Lung (tissue), 12 donors: ENCODE data around the gene FGF14. TPM values are rescaled to one million over a fixed set of nuclear protein-coding genes. Genes with fewer than 3 reads are reported as not detected.

Experiments
- ATAC-seq: fragments of 200-7000 bp; cut with Tn5 transposase; one replicate; pipeline ENCODE4 v1.9.1; 2020; ENCODE audit warnings: moderate number of reproducible peaks; ENCODE audit not compliant: insufficient read depth, low FRiP score
- DNase-seq, 3 donors: peaks; one replicate each; pipeline ENCODE4 v3.0.0-alpha.2; 2013 to 2017
- H3K27ac ChIP-seq, 2 donors: one replicate each; pipeline ENCODE4 v1.5.1; 2013; ENCODE audit warnings: mild to moderate bottlenecking in 2 of 2, moderate library complexity in 2 of 2, control low read depth in 1 of 2, inconsistent platforms in 1 of 2, low read depth in 1 of 2, low read length in 1 of 2
- H3K27me3 ChIP-seq, 3 donors: one replicate each; pipeline ENCODE4 v1.5.1; 2013; ENCODE audit warnings: low read length in 2 of 3; ENCODE audit not compliant: control insufficient read depth in 3 of 3, insufficient read depth in 3 of 3
- H3K36me3 ChIP-seq, 4 donors: one replicate each; pipeline ENCODE4 v1.5.1; 2013; ENCODE audit warnings: low read length in 4 of 4, mild to moderate bottlenecking in 1 of 4, moderate library complexity in 1 of 4; ENCODE audit not compliant: control insufficient read depth in 4 of 4, insufficient read depth in 4 of 4
- H3K4me1 ChIP-seq, 5 donors: one replicate each; pipeline ENCODE4 v1.5.1; 2013; ENCODE audit warnings: low read length in 5 of 5, mild to moderate bottlenecking in 2 of 5, moderate library complexity in 1 of 5; ENCODE audit not compliant: control insufficient read depth in 5 of 5, insufficient read depth in 5 of 5
- H3K4me3 ChIP-seq: one replicate; pipeline ENCODE4 v1.5.1; 2013; ENCODE audit warnings: mild to moderate bottlenecking, control low read depth, moderate library complexity
- H3K9ac ChIP-seq, 2 donors: one replicate each; pipeline ENCODE4 v1.5.1; 2013; ENCODE audit warnings: low read length in 2 of 2, control low read depth in 1 of 2; ENCODE audit not compliant: insufficient read depth in 1 of 2
- H3K9me3 ChIP-seq, 4 donors: one replicate each; pipeline ENCODE4 v1.5.1; 2013; ENCODE audit warnings: low read length in 3 of 4, mild to moderate bottlenecking in 1 of 4, moderate library complexity in 1 of 4; ENCODE audit not compliant: control insufficient read depth in 4 of 4, insufficient read depth in 3 of 4
- CTCF ChIP-seq: IDR thresholded peaks from 2 replicates; pipeline ENCODE4 v1.5.1; 2012; ENCODE audit warnings: mild to moderate bottlenecking; ENCODE audit errors: control extremely low read depth, extremely low read depth
- WGBS, 2 donors: extraction: QIAGEN DNeasy Blood & Tissue Kit; methylation state at CpG; one replicate each; pipeline ENCODE4 v1.1.7; 2013; 5-methylcytosine and 5-hydroxymethylcytosine counted together
- polyA plus RNA-seq, 2 donors: library from polyadenylated mRNA; stranded (reverse); fragments of 200-250 nt; gene quantifications; one replicate each; pipeline ENCODE4 v1.2.1, GENCODE V29; 2013
- total RNA-seq, 2 donors: library from RNA; depleted of rRNA in 1 of 2; stranded (reverse); fragments of >200 nt in 1 of 2; gene quantifications; one replicate each; pipeline ENCODE4 v1.2.1, GENCODE V29; 2014 to 2021
- donor health status: control.
- donor health status: control.
- donor health status: Bipolar disorder and iron deficiency.
- donor health status: healthy.
- donor health status: DM: yes; HTN: yes; CAD: no.

FGF14 gene
- total and polyA plus RNA-seq, 4 donors: 0.59 to 12.9 (median 2.3) TPM

GRCh38 chr13:102040812-102041211 lies 361.0 kb downstream of the FGF14 start:
- 55 to 73% methylated on average over 2 of the region's 2 CpGs for WGBS, 2 donors
- H3K36me3 ChIP-seq: no peaks in the 10 kb centered on the region
- no peak overlapping the region for H3K27ac ChIP-seq
- no peak overlapping the region for H3K4me3 ChIP-seq
- H3K9ac ChIP-seq: no peak overlapping the region
- no peak for TF ChIP-seq CTCF
- H3K4me1 ChIP-seq: no peaks in the 10 kb centered on the region
- no peak for ATAC-seq
- no peaks in the 10 kb centered on the region for H3K9me3 ChIP-seq
- no peaks in the 10 kb centered on the region for H3K27me3 ChIP-seq
- no peak for DNase-seq

DNA sequence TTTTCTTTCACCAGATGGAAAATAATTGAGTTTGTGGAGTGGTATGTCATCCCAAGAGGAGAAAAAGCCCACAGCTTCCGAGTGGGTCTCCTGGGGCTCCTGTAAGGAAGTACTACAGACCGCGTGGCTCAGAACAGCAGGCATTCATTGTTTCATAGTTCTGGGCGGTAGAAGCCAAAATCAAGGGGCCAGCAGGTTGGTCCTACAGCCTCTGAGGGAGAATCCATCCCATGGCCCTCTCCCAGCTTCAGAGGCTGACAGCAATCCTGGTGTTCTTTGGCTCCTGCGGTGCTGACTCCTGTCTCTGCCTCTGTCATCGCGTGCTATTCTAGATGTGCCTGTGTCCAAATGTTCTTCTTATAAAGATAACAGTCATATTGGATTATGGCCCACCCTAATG lies 362.6 kb downstream of the FGF14 start:
- Histone ChIP-seq H3K27me3 (no peaks in the 10 kb centered on the region), H3K4me3 (no peak overlapping the region), H3K9ac (no peak overlapping the region), H3K4me1 (no peaks in the 10 kb centered on the region), H3K9me3 (no peaks in the 10 kb centered on the region), H3K36me3 (no peaks in the 10 kb centered on the region), H3K27ac (no peak overlapping the region)
- WGBS, 2 donors: 76 to 81% methylated on average over 7 of the region's 7 CpGs
- ATAC-seq (no peak), DNase-seq (no peak)
- TF ChIP-seq CTCF: no peak

- no peak overlapping the region for H3K27ac ChIP-seq
- DNase-seq (no peak), ATAC-seq (no peak)
- H3K4me3 ChIP-seq: no peak overlapping the region
- H3K36me3 ChIP-seq: no peaks in the 10 kb centered on the region
- WGBS, 2 donors: 85 to 94% methylated on average over 1 of the region's 1 CpG
- H3K27me3 ChIP-seq: no peaks in the 10 kb centered on the region
- TF ChIP-seq CTCF: no peak
- no peaks in the 10 kb centered on the region for H3K9me3 ChIP-seq
- no peak overlapping the region for H3K9ac ChIP-seq
- H3K4me1 ChIP-seq: no peaks in the 10 kb centered on the region
Observed at GRCh38 chr13:102038787-102039186, 363.1 kb downstream of the FGF14 start.

DNA sequence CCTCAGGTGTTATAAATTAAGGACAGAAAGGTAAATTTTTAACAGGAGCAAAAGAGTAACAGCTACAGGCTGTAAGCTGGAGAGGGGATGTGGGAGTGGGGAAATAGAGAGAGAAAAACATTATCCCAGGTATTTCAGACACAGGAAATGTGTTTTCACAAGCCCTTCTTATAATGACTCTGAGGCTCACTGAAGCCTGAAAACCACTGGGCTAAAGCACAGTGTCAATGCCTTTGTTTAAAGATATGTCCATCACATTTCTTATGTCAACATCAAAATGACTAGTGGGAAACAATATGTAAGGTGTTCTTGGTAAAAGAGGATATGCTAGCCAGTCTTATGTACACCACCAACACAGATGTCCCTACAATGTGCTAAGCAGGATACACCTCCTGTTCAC lies 365.9 kb downstream of the FGF14 start:
- Histone ChIP-seq H3K36me3 (no peaks in the 10 kb centered on the region), H3K9me3 (peaks cover 0 to 2% (median 0%) of the 10 kb centered on the region in 4 donors), H3K27me3 (no peaks in the 10 kb centered on the region), H3K4me1 (no peaks in the 10 kb centered on the region), H3K4me3 (no peak overlapping the region), H3K9ac (no peak overlapping the region), H3K27ac (no peak overlapping the region)
- ATAC-seq: no peak
- no peak for TF ChIP-seq CTCF
- no peak for DNase-seq
